ENCODE data around the gene COL27A1.
A peak's percentile ranks its signal among the peaks of the same experiment; 100 is the strongest.

COL27A1 gene

DNA sequence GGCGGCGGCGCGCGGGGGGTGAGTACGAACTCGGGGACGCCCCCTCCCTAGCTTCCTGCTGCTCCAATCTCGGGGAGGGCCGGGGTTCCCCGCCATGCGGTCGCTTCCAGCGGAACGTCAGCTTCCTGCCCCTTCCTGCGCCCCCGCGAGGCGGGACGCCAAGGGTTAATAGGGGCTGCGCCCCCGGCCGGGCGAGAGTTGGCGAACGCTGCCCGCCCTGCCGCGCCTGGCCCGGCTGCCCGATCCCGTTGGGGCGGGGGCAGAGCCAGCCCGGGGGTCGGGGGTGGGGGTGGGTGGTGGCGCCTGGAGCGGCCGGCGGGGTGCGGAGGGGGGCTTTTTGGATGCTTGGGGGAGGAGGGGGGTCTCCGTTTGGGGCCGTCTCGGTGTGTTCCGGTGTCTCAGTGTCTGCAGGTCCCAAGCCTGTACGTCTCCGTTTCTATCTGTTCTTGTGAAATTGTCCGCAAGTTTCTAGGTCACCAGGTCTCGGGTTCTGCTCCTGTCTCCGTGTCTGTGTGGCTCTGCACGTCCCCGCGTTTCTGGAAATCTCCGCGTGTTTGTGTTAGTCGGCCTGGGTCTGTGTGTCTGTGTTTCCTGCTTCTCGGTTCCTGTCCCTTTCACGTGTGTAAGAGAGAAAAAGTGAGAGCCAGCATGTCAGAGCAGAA, 789 bp downstream of the COL27A1 start:
- H3K4me3 ChIP-seq (ENCODE audit: control insufficient read depth, low read depth, low read length) = peak overlapping the region; percentile 79
- no peak for TF ChIP-seq CTCF (IDR thresholded peaks at IDR 0.05; ENCODE audit: control insufficient read depth, insufficient read depth, low read depth, low read length, missing control alignments)
- DNase-seq (ENCODE audit: low read depth) = no peak

DNA sequence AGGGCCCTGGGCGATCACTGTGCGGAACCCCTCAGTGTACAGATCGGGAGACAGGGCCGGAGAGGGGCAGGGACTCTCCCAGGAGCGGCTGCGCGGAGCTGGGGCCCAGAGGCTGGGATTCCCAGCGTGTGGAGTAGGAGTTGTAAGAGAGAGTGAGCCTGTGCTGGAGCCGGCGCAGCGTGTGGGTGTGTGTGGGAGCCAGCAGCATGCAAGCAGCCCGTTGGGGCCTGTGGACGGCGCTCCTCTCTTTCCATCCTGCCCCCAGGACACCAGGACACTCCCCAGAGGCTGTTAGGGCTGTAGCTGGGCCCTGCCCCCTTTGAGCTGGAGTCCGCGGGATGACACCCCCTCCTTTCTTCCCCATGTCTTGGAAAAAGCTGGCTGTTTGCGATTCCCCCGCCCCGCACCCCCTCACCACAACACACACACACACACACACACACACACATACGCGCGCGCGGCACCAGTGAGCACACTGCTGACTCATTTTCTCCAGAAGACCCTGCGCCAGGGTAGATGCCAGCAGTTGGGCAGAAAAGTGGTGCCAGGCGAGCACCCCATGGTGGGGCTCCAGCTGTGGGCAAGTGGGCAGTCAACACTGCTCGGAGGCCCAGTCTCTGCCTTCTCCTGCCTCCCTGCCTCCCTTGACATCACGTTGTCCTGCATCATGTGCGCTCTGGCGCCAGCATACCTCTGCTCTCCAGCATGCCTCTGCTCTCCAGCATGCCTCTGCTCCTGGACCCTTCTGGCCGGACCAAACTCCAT, 1.5 kb downstream of the COL27A1 start:
- DNase-seq (ENCODE audit: low read depth) = peak; percentile 73
- peak overlapping the region; percentile 79 for H3K4me3 ChIP-seq (ENCODE audit: control insufficient read depth, low read depth, low read length)
- no peak for TF ChIP-seq CTCF (IDR thresholded peaks at IDR 0.05; ENCODE audit: control insufficient read depth, insufficient read depth, low read depth, low read length, missing control alignments)

- DNase-seq (ENCODE audit: low read depth) = no peak
- peak overlapping the region; percentile 79 for H3K4me3 ChIP-seq (ENCODE audit: control insufficient read depth, low read depth, low read length)
- TF ChIP-seq CTCF (IDR thresholded peaks at IDR 0.05; ENCODE audit: control insufficient read depth, insufficient read depth, low read depth, low read length, missing control alignments) = no peak
Measured at GRCh38 chr9:114157516-114158176, 2.3 kb downstream of the COL27A1 start.

DNA sequence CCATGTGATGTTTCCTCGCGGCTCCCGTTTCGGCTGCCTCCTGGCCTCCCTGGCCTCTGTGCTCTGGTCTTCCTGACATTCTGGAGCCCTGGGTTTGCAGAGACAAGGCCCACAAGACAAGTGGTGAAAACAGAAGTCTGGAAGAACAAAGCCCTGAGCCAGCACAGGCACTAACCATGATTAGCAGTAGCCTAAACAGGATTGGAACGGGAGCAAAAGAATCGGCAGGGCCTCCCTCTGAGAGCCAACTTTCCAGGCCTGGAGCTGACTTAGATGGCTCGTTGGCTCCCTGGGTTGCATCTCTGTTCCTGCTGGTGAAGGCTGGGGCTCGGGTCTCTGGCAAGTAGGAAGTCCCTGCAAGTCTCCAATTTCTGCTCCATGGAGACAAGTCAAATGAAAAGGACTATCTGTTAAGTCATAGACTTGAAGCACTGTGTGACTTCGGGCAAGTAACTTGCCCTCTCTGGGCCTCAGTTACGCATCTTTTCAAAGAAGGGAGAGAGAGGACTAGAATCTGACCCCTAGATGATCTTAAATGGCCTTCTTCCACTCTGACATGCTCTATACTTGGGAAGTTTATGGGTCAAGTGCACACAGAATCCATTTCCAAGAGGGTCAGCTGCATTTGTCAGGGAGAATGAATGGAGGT, 3.3 kb downstream of the COL27A1 start:
- no peak overlapping the region for H3K4me3 ChIP-seq (ENCODE audit: control insufficient read depth, low read depth, low read length)
- no peak for TF ChIP-seq CTCF (IDR thresholded peaks at IDR 0.05; ENCODE audit: control insufficient read depth, insufficient read depth, low read depth, low read length, missing control alignments)
- DNase-seq (ENCODE audit: low read depth) = no peak

DNA sequence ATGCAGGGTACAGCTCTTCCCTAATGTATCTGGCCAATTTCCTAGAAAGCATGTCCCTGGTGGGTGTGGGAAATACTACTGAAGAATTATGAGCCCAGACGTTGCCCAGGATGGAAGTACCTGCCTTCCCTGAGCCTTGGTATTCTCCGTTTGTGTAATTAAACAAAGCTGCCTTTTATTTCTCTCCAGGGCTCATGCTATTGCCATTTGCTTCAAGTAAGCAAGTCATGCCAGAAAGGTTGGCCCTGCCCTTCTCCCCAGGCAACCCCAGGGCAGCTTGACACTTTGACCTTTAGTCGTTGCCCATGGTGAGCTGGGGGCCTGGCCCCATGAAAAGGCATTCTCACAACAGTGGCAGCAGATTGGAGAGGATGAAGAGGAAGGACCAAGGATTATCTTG, 4.4 kb downstream of the COL27A1 start:
- no peak for TF ChIP-seq CTCF (IDR thresholded peaks at IDR 0.05; ENCODE audit: control insufficient read depth, insufficient read depth, low read depth, low read length, missing control alignments)
- no peak for DNase-seq (ENCODE audit: low read depth)
- H3K4me3 ChIP-seq (ENCODE audit: control insufficient read depth, low read depth, low read length) = no peak overlapping the region

DNA sequence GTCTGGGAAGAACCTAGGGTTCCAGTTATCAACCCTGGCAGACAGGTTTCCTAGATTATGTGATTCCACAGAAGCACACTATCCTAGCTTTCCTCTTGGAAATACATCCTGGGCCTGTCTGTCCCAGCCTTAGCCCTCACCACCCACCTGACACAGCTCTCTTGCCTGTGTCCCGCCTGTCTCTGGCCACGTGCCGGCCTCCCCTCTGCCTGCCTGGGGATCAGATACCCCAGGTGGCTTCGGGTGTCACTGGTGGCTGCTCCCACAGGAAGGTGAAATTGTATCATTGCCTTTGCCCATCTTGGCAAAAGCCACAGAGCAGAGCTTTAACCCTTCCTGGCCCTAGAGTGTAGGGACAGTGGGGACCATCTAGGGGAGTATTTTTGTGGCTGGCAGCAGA, 6.2 kb downstream of the COL27A1 start:
- no peak overlapping the region for H3K4me3 ChIP-seq (ENCODE audit: control insufficient read depth, low read depth, low read length)
- no peak for TF ChIP-seq CTCF (IDR thresholded peaks at IDR 0.05; ENCODE audit: control insufficient read depth, insufficient read depth, low read depth, low read length, missing control alignments)
- no peak for DNase-seq (ENCODE audit: low read depth)
